GM06990 (cell line): ENCODE results near the gene CACNA2D2.

Experiments used
- DNase-seq: peaks from one replicate; pipeline ENCODE4 v3.0.0-alpha.2; 2011; ENCODE audit not compliant: insufficient read length; ENCODE audit errors: extremely low read depth
- H3K27me3 ChIP-seq: replicated peaks from 2 replicates; pipeline ENCODE4 v1.6.0; 2011; ENCODE audit warnings: low read length; ENCODE audit not compliant: control insufficient read depth, insufficient read depth
- H3K36me3 ChIP-seq: 2 replicates; pipeline ENCODE4 v1.5.1; 2011; ENCODE audit warnings: low read length; ENCODE audit not compliant: control insufficient read depth, insufficient read depth
- H3K4me3 ChIP-seq: replicated peaks from 2 replicates; pipeline ENCODE4 v1.5.1; 2011; ENCODE audit warnings: low read depth, mild to moderate bottlenecking, control low read depth, low read length
- CTCF ChIP-seq: IDR thresholded peaks from 2 replicates; pipeline ENCODE4 v1.5.1; 2011; ENCODE audit warnings: low read length, control low read depth, mild to moderate bottlenecking, inconsistent platforms; ENCODE audit not compliant: insufficient read depth, poor library complexity, severe bottlenecking

CACNA2D2 gene

GRCh38 chr3:50326182-50326541, 177.3 kb downstream of the CACNA2D2 start:
- no peak for DNase-seq
- TF ChIP-seq CTCF: no peak

GRCh38 chr3:50325497-50326181, 177.8 kb downstream of the CACNA2D2 start:
- DNase-seq: no peak
- no peak for TF ChIP-seq CTCF
- H3K36me3 ChIP-seq: peaks cover 11% of the 10 kb centered on the region
- H3K27me3 ChIP-seq: no peaks in the 10 kb centered on the region
- no peak overlapping the region for H3K4me3 ChIP-seq

More at GRCh38 chr3:50326182-50326541, 177.3 kb downstream of the CACNA2D2 start:
- H3K27me3 ChIP-seq: no peaks in the 10 kb centered on the region
- H3K36me3 ChIP-seq: peaks cover 16% of the 10 kb centered on the region
- H3K4me3 ChIP-seq: no peak overlapping the region

- no peak for TF ChIP-seq CTCF
- Histone ChIP-seq H3K4me3 (no peak overlapping the region), H3K27me3 (no peaks in the 10 kb centered on the region), H3K36me3 (peaks cover 6% of the 10 kb centered on the region)
- DNase-seq: no peak
Measured at GRCh38 chr3:50325113-50325480, 178.3 kb downstream of the CACNA2D2 start.

GRCh38 chr3:50324351-50325112, 178.9 kb downstream of the CACNA2D2 start:
- no peak for DNase-seq

GRCh38 chr3:50323614-50324199, 179.7 kb downstream of the CACNA2D2 start:
- Histone ChIP-seq H3K36me3 (peaks cover 4% of the 10 kb centered on the region), H3K27me3 (no peaks in the 10 kb centered on the region), H3K4me3 (no peak overlapping the region)
- DNase-seq: no peak
- TF ChIP-seq CTCF: no peak

More at GRCh38 chr3:50324351-50325112, 178.9 kb downstream of the CACNA2D2 start:
- TF ChIP-seq CTCF: peak; percentile 80
- H3K27me3 ChIP-seq: no peaks in the 10 kb centered on the region
- H3K4me3 ChIP-seq: no peak overlapping the region
- peaks cover 4% of the 10 kb centered on the region for H3K36me3 ChIP-seq
